ENCODE results near the gene IL17C.

Gene IL17C

DNA sequence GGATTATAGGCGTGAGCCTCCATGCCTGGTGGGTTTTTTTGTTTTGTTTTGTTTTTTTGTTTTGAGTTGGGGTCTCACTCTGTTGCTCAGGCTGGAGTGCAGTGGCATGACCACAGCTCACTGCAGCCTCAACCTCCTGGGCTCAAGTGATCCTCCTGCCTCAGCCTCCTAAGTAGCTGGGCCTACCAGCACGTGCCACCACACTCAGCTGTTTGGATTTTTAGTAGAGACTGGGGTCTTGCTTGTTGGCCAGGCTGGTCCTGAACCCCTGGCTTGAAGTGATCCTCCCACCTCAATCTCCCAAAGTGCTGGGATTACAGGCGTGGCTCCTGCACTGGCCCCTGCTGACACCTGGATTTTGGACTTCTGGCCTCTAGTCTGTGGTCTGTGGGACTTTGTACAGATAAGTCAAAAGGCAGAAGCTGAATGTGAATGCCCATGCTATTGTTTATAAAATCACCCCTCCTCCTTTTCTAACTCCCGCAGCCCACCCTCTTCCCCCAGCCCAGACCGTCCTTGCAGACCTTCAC is 42.2 kb downstream of the IL17C start:
- Histone ChIP-seq H3K27ac (no peak overlapping the region), H3K4me3 (no peak overlapping the region)
- TF ChIP-seq, protein P1, sequence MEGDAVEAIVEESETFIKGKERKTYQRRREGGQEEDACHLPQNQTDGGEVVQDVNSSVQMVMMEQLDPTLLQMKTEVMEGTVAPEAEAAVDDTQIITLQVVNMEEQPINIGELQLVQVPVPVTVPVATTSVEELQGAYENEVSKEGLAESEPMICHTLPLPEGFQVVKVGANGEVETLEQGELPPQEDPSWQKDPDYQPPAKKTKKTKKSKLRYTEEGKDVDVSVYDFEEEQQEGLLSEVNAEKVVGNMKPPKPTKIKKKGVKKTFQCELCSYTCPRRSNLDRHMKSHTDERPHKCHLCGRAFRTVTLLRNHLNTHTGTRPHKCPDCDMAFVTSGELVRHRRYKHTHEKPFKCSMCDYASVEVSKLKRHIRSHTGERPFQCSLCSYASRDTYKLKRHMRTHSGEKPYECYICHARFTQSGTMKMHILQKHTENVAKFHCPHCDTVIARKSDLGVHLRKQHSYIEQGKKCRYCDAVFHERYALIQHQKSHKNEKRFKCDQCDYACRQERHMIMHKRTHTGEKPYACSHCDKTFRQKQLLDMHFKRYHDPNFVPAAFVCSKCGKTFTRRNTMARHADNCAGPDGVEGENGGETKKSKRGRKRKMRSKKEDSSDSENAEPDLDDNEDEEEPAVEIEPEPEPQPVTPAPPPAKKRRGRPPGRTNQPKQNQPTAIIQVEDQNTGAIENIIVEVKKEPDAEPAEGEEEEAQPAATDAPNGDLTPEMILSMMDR (IDR thresholded peaks at IDR 0.05): no peak
- no peak for DNase-seq (ENCODE audit: low spot score)

DNA sequence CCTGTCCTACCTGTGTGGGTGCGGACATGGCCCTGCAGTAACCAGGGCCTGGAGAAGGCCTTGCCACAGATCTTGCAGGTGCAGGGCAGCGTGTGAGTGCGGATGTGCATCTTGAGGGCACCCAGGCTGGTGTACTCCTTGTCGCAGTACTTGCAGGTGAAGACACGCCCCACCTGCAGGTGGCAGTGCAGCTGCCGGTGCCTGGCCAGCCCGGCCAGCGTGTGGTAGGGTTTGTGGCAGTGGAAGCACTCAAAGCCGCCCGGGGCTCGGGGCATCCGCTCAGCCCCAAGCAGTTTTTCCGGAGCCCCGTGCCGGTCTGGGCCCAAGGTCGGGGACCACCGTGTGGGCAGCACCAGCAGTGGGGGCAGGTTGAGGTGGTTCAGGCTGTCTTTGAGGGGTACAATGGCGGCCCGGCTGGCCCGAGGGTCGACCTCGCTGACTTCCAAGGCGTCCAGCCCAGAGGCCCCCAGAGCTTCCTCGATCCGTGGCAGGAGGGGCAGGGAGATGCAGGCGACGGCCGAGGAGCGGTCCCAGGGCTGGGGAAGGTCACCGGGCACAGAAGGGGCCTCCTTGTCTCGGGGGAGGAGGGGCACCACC is 42.8 kb downstream of the IL17C start:
- TF ChIP-seq, protein P1 (IDR thresholded peaks at IDR 0.05): no peak
- Histone ChIP-seq H3K4me3 (no peak overlapping the region), H3K27ac (no peak overlapping the region)
- no peak for DNase-seq (ENCODE audit: low spot score)

- peak overlapping the region; percentile 21 for H3K4me3 ChIP-seq
- H3K27ac ChIP-seq: peak overlapping the region in 1 of 2 donors; percentile 74
- no peak for DNase-seq (ENCODE audit: low spot score)
- TF ChIP-seq, protein P1 (IDR thresholded peaks at IDR 0.05): no peak
Observed at GRCh38 chr16:88681709-88682451, 43.5 kb downstream of the IL17C start.

- H3K27ac ChIP-seq: no peak overlapping the region
- TF ChIP-seq, protein P1 (IDR thresholded peaks at IDR 0.05): no peak
- no peak for DNase-seq (ENCODE audit: low spot score)
- H3K4me3 ChIP-seq: no peak overlapping the region
Observed at GRCh38 chr16:88684569-88685155, 46.3 kb downstream of the IL17C start.

DNA sequence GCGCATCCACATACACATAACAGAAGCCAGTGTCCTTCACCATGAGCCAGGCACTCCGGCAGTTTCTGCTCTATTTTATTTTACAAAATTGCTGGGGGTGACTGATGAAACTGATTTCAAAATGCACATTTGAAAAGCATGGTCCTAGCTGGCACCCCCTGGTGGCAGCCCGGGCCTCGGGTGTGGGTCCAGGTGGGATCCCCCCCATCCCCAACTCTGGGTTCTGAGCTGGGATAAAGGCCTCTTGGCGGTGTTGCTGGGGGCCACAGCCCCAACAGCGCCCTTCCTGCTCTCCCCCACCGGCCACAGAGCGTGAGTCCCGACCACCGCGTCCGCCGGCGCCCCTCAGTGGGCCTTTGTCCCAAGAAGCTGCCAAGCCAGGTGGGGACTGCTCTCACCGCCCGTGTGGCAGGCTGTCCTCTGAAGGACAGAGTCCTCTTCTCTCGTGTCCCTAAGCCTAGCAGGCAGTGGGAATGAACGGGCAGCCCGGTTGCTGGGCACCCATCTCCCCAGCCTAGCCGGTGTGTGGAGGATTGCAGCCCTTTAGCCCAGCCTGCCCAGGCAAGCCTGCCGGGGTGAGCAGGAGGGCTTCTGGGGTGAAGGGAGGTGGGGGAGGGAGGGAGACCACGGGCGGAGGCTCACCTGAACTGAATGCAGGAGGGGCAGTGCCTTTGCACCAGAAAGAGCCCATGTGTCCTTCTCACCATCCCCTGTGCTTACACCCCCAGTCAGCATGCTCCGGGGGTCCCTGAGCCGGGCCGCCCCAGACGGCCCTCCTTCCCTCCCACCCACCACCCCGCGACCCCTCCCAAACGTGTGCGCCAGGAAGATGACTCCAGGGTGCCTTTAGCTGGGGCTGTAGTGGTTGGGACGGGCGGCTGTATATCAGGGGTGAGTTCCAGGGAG is 47.0 kb downstream of the IL17C start:
- TF ChIP-seq, protein P1 (IDR thresholded peaks at IDR 0.05): peak; percentile 13
- Histone ChIP-seq H3K4me3 (peak overlapping the region; percentile 64), H3K27ac (no peak overlapping the region)
- DNase-seq (ENCODE audit: low spot score): no peak

- DNase-seq (ENCODE audit: low spot score): no peak
- TF ChIP-seq, protein P1 (IDR thresholded peaks at IDR 0.05): no peak
- H3K4me3 ChIP-seq: peak overlapping the region; percentile 64
- no peak overlapping the region for H3K27ac ChIP-seq
Observed at GRCh38 chr16:88686062-88686438, 47.7 kb downstream of the IL17C start.

Data from coronary artery (tissue), 2 donors.